Measurements from ENCODE around the gene WFDC1.

The WFDC1 gene

GRCh38 chr16:84254062-84254461 is 40.6 kb upstream of the WFDC1 start:
- H3K4me3 ChIP-seq (ENCODE audit: low read length): no peak overlapping the region
- TF ChIP-seq, protein P1, sequence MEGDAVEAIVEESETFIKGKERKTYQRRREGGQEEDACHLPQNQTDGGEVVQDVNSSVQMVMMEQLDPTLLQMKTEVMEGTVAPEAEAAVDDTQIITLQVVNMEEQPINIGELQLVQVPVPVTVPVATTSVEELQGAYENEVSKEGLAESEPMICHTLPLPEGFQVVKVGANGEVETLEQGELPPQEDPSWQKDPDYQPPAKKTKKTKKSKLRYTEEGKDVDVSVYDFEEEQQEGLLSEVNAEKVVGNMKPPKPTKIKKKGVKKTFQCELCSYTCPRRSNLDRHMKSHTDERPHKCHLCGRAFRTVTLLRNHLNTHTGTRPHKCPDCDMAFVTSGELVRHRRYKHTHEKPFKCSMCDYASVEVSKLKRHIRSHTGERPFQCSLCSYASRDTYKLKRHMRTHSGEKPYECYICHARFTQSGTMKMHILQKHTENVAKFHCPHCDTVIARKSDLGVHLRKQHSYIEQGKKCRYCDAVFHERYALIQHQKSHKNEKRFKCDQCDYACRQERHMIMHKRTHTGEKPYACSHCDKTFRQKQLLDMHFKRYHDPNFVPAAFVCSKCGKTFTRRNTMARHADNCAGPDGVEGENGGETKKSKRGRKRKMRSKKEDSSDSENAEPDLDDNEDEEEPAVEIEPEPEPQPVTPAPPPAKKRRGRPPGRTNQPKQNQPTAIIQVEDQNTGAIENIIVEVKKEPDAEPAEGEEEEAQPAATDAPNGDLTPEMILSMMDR (IDR thresholded peaks at IDR 0.05; ENCODE audit: insufficient read depth, low read depth, low read length, missing control alignments): no peak
- no peak for DNase-seq (ENCODE audit: low read depth)

- DNase-seq (ENCODE audit: low read depth): no peak
- TF ChIP-seq, protein P1 (IDR thresholded peaks at IDR 0.05; ENCODE audit: insufficient read depth, low read depth, low read length, missing control alignments): no peak
Observed at GRCh38 chr16:84255050-84255810, 39.4 kb upstream of the WFDC1 start.

DNA sequence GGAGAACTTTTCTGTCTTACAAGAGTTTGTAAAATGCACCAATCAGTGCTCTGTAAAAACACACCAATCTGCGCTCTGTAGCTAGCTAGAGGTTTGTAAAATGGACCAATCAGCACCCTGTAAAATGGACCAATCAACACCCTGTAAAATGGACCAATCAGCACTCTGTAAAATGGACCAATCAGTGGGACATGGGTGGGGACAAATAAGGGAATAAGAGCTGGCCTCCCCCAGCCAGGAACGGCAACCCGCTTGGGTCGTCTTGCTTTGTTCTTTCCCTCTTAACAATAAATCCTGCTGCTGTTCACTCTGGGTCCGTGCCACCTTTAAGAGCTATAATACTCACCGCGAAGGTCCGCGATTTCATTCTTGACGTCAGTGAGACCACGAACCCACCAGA is 36.4 kb upstream of the WFDC1 start:
- H3K4me3 ChIP-seq (ENCODE audit: low read length): no peak overlapping the region
- TF ChIP-seq, protein P1 (IDR thresholded peaks at IDR 0.05; ENCODE audit: insufficient read depth, low read depth, low read length, missing control alignments): no peak
- no peak for DNase-seq (ENCODE audit: low read depth)

More at GRCh38 chr16:84255050-84255810, 39.4 kb upstream of the WFDC1 start:
- H3K4me3 ChIP-seq (ENCODE audit: low read length): no peak overlapping the region

DNA sequence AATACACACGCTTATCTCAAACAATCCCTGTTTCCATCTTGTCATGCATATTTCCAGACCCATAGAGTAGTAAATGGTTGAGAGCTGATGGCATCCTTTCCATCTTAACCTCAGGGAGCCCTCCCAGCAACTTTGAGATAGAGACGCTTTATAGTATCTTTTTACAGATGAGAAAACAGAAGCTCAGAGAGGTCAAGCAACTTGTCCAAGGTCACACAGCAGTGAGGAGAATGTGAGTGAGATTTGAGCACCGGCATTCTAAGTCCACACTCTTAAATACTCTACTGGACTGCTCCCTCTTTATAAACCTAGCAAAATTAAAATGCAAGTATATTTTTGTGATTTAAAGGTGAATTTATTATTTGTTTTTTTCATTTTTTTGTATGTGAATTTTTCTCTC is 35.0 kb upstream of the WFDC1 start:
- no peak overlapping the region for H3K4me3 ChIP-seq (ENCODE audit: low read length)
- TF ChIP-seq, protein P1 (IDR thresholded peaks at IDR 0.05; ENCODE audit: insufficient read depth, low read depth, low read length, missing control alignments): no peak
- DNase-seq (ENCODE audit: low read depth): no peak

DNA sequence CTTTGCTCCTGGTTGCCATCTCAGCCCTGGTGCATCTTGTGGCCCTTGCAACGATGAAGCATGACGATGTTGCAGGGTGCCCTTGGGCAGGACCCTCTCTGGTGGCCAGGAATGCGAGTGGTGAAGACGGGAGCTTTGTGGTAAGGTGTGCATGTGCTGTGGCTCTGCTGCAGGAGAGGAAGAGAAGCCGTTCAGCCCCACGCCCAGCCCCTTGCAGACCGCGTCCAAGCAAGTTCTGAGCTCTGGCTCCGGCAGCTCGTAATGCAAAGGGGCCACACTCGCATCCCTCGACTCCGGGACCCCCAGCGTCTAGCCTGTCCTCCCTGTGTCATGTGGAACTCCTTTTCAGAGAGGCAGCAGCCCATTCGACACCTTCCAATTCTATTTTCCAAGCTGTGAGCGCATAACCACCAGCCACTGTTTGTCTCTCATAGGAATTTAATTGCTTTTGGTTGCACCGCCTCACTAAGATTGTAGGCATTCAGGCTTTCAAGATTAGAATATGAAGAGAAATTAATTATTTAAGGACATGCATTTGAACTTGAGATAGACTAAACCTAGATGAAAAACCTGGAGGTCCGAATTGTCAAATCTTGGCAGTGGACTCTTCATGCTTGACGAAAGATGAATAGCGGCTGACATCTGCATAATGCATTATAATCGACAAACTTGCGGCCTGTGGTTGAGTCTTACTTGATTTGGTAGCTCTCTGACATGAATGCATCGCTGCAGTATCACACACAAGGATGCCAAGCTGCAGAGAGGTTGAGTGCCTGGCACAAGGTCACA is 33.7 kb upstream of the WFDC1 start:
- no peak overlapping the region for H3K4me3 ChIP-seq (ENCODE audit: low read length)
- no peak for DNase-seq (ENCODE audit: low read depth)
- TF ChIP-seq, protein P1 (IDR thresholded peaks at IDR 0.05; ENCODE audit: insufficient read depth, low read depth, low read length, missing control alignments): no peak

- TF ChIP-seq, protein P1 (IDR thresholded peaks at IDR 0.05; ENCODE audit: insufficient read depth, low read depth, low read length, missing control alignments): no peak
- no peak overlapping the region for H3K4me3 ChIP-seq (ENCODE audit: low read length)
- DNase-seq (ENCODE audit: low read depth): no peak
Observed at GRCh38 chr16:84262031-84262430, 32.6 kb upstream of the WFDC1 start.
